HG02798 (cell line): ENCODE measurements around the gene PRR13.
"Not testable (repeated sequence)": the region's sequence is repeated elsewhere in the genome, so short reads cannot be mapped to it uniquely, and the experiment has no call there.

Experiments used
- ATAC-seq: cut with Tn5 transposase; IDR thresholded peaks from one replicate; pipeline ENCODE4 v1.9.1; 2021; ENCODE audit warnings: mild to moderate bottlenecking; ENCODE audit not compliant: unreplicated experiment, poor library complexity

The PRR13 gene

GRCh38 chr12:53431187-53431586 is 10.3 kb upstream of the PRR13 start:
- no peak for ATAC-seq

GRCh38 chr12:53435326-53435725 is 6.2 kb upstream of the PRR13 start:
- not testable (repeated sequence) for ATAC-seq

GRCh38 chr12:53439582-53439981 is 2.0 kb upstream of the PRR13 start:
- not testable (repeated sequence) for ATAC-seq

GRCh38 chr12:53443955-53444354 is 2.4 kb downstream of the PRR13 start:
- no peak for ATAC-seq

- ATAC-seq = not testable (repeated sequence)
Observed at GRCh38 chr12:53444593-53445325, 3.2 kb downstream of the PRR13 start.

GRCh38 chr12:53450936-53451335 is 9.4 kb downstream of the PRR13 start:
- no peak for ATAC-seq

GRCh38 chr12:53451661-53452158 is 10.2 kb downstream of the PRR13 start, which contains the start of gene PCBP2:
TSS of gene PCBP2 (plus strand) at chr12:53452102. CDS start at chr12:53454801, 2,699 bp downstream.
- peak; percentile 97 for ATAC-seq

GRCh38 chr12:53452159-53453077 is 10.9 kb downstream of the PRR13 start:
- peak; percentile 36 for ATAC-seq

- ATAC-seq = no peak
Observed at GRCh38 chr12:53453953-53454640, 12.6 kb downstream of the PRR13 start.

DNA sequence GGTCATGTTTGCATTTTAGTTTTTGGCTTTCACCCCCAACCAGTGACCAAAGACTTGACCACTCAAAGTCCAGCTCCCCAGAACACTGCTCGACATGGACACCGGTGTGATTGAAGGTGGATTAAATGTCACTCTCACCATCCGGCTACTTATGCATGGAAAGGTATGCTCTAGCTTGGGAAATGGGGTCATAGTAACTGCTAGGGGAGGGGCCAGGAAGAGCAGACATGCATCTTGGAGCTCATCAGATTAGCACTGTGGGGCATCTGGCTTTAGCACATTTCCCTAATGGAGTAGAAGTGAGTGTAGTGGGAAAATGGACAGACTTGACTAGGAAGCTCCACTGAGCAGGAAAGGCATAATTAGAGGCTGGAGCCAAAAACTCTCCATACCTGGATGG is 13.2 kb downstream of the PRR13 start:
- ATAC-seq = no peak

GRCh38 chr12:53456654-53457366 is 15.3 kb downstream of the PRR13 start:
- no peak for ATAC-seq

DNA sequence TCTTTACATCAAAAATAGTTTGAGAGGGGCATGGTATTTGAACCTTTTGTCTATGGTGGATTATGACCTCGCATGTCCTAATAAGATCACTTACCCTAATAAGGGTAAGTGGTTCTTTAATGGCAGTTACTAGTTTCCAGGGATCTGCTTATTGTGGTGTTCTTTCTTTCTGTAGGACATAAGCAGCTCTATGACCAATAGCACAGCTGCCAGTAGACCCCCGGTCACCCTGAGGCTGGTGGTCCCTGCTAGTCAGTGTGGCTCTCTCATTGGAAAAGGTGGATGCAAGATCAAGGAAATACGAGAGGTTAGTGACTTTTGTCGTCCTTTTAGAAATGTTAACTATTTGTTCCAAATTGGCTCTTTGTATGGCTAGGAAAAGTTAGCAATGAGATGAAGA is 17.6 kb downstream of the PRR13 start:
- ATAC-seq = no peak

GRCh38 chr12:53461059-53461458 is 19.5 kb downstream of the PRR13 start:
- ATAC-seq = no peak

GRCh38 chr12:53461591-53461990 is 20.1 kb downstream of the PRR13 start:
- ATAC-seq = no peak

- ATAC-seq = no peak
Observed at GRCh38 chr12:53462935-53463334, 21.4 kb downstream of the PRR13 start.

DNA sequence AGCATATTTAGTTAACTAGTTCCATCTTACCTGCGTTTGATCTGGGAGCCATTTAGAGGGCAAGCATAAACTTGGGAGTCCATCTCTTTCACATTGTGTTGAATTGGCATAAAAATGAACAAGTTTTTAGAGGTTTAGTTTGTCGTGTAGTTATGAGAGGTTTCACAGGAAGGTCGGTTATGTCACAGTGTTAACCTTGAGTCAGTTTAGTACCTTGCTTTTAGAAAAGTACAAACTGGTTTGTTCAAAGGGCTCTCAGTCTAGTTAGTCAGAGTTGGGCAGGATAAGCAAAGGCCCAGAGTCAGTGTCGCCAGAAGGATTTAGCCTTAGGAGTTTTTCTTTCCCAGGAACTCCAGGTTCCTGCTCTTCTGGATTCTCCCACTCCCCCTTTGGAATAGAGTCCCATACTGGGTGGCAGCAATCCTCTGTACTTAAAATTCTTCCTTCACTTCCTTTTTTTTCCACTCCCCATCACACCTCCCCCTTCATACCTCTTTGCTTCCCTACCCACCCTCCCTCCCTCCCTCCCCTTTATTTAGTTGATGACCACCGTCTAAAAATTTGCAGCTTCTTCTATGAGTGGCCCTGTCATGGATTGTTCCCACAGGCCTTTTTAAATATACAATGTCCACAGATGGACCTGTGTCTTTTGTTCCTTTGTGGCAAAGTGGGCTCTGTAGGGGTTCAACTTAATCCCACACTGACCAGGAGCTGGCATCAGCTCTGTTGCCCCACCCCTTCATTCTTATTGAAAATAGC is 22.4 kb downstream of the PRR13 start:
- no peak for ATAC-seq

DNA sequence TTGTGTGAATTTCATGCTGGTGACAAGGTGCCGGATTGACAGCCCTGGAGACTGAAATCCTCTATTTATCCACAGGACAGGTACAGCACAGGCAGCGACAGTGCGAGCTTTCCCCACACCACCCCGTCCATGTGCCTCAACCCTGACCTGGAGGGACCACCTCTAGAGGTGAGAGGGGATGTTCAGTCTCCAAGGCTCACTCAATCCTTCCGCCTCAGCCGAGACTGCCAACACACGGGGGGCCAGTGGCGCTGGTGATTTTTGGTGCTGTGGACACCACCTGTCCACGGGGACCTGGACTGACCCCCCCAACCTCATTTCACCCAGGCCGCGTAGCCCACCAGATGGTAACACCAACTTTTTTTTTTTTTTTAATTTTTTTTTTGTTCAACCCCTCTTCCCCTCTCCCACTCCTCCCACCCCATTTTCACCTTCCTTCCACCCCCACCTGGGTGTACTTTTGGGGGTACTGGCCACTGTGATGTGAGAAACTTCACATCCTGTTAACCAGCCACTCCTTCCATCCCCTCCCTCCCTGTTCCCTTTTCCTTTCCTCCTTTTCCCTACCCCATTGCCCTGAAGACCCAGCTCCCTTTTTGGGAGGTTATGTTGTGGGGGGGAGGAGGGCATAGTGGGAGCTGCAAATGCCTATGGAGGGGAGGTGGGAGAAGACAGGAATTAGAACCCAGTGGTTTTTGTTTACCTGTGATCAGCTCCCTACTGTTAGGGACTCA is 23.3 kb downstream of the PRR13 start:
- ATAC-seq = no peak

- ATAC-seq = no peak
Observed at GRCh38 chr12:53465679-53466078, 24.1 kb downstream of the PRR13 start.

DNA sequence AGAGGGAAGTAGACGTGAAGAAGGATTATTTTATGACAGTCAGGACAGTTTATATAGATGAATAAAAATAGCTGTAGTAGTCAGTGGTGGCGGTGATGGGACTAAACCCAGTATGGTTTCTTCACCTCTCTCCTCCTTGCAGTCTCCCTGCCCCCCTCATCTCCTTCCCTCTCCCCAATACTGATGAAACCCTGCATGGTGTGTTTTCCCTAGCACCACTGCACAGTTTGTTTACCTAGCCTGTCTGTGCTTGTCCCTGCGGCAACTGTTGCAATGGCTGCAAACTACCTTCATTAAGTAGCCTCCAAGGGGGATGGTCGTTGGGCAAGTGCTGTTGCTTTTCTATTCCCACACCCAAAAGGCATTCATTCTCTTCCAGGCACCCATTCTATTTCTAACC is 25.1 kb downstream of the PRR13 start:
- ATAC-seq = no peak
